Endodermal cell (in vitro differentiated cells): Measurements from ENCODE around the gene SORCS2. TPM values are rescaled to one million over a fixed set of nuclear protein-coding genes. Genes with fewer than 3 reads are reported as not detected.

Source experiments
- DNase-seq: peaks from one replicate; pipeline ENCODE4 v3.0.0-alpha.2; 2017
- H3K27ac ChIP-seq: 2 replicates; pipeline ENCODE4 v1.5.1; 2013; ENCODE audit warnings: mild to moderate bottlenecking, low read depth, low read length, moderate library complexity
- H3K27me3 ChIP-seq: 2 replicates; pipeline ENCODE4 v1.6.1; 2013; ENCODE audit warnings: mild to moderate bottlenecking, low read length, moderate library complexity; ENCODE audit not compliant: insufficient read depth, control insufficient read depth, poor library complexity, severe bottlenecking
- H3K36me3 ChIP-seq: 2 replicates; pipeline ENCODE4 v1.7.0; 2013; ENCODE audit warnings: mild to moderate bottlenecking, low read length, moderate library complexity; ENCODE audit not compliant: control insufficient read depth, insufficient read depth
- H3K4me1 ChIP-seq: one replicate; pipeline ENCODE4 v1.7.0; 2013; ENCODE audit warnings: low read length; ENCODE audit not compliant: control insufficient read depth, insufficient read depth
- H3K4me3 ChIP-seq: 2 replicates; pipeline ENCODE4 v1.5.1; 2013; ENCODE audit warnings: mild to moderate bottlenecking, low read length, moderate library complexity
- H3K9ac ChIP-seq: 2 replicates; pipeline ENCODE4 v1.6.1; 2013; ENCODE audit warnings: mild to moderate bottlenecking, low read length, moderate library complexity; ENCODE audit not compliant: poor library complexity, severe bottlenecking; ENCODE audit errors: extremely low read depth
- H3K9me3 ChIP-seq: 2 replicates; pipeline ENCODE4 v1.6.1; 2013; ENCODE audit warnings: mild to moderate bottlenecking, low read length, moderate library complexity; ENCODE audit not compliant: control insufficient read depth
- H3K27ac Mint-ChIP-seq: 2 replicates; pipeline ENCODE4 v1.8.0; 2020; ENCODE audit warnings: mixed read lengths
- H3K27me3 Mint-ChIP-seq: 2 replicates; pipeline ENCODE4 v1.8.0; 2021; ENCODE audit warnings: mild to moderate bottlenecking, mixed read lengths; ENCODE audit not compliant: insufficient read depth
- H3K36me3 Mint-ChIP-seq: 2 replicates; pipeline ENCODE4 v1.8.0; 2020; ENCODE audit warnings: low read depth, mixed read lengths
- H3K4me1 Mint-ChIP-seq: 2 replicates; pipeline ENCODE4 v1.8.0; 2020; ENCODE audit warnings: mixed read lengths
- H3K4me3 Mint-ChIP-seq: 2 replicates; pipeline ENCODE4 v1.8.0; 2020; ENCODE audit warnings: mild to moderate bottlenecking, moderate library complexity, mixed read lengths
- H3K9me3 Mint-ChIP-seq: 2 replicates; pipeline ENCODE4 v1.8.0; 2020; ENCODE audit warnings: mild to moderate bottlenecking, mixed read lengths
- WGBS, 2 experiments: methylation state at CpG; one replicate each; pipeline versions ENCODE4 v1.1.5 to v1.1.7; 2013; ENCODE audit warnings: missing lambda C conversion rate in 2 of 2, mixed read lengths in 1 of 2; ENCODE audit not compliant: insufficient coverage in 1 of 2, insufficient read length in 1 of 2; 5-methylcytosine and 5-hydroxymethylcytosine counted together
- total RNA-seq, 2 donors: library from RNA; stranded (reverse); fragmentation: NEBNext Ultra II Directional in 1 of 2; extraction: Animal tissue kit (Norgen Biotek cat#: 25700) in 1 of 2; gene quantifications; 2 replicates in 1 of 2; 3 replicates in 1 of 2; pipeline ENCODE4 v1.2.1, GENCODE V29; 2021
- TF ChIP-seq, protein P1 (sequence below): fragments of 200-600 bp; sonication (generic); conservative IDR thresholded peaks from 2 replicates; pipeline ENCODE4 v1.5.0; 2021; ENCODE audit warnings: antibody characterized with exemption, mild to moderate bottlenecking

The SORCS2 gene
- total RNA-seq, 2 donors from 2014 or later = 1.4 to 1.9 TPM

DNA sequence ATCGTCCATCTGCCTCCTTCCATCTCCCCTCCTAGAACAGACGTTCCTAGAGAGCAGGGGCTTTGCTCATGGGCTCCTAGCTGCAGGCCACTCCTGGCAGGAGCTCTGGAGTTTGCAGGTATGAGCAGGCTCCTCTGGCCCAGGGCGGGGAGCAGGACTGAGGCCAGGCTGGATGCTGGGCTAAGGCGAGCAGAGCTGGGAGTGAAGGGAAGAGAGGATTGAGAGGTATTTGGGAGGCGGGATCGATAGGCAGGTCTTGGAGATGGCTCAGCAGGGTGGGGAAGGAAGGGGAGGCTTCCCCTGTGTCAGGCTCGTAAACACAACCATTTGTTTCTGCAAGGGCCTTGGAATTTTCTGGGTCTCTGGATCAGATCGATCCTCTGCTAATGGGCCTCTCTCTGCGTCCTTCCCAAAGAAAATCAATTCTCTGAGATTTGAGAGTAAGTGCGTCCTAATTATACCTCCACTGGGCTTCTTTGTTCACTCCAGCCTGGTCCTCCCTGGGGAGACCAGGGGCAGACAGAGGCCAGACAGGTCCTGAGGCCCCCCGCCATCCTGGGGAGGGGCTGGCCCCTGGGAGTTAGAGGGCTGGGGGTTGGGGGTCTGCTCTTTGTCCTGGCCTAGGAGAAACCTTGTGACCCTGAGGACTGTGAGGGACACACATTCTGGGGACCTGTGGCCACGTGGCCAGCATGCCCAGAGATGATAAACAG, 337.2 kb downstream of the SORCS2 start:
- Mint-ChIP-seq H3K27ac (peak overlapping the region; percentile 80), H3K27me3 (peaks cover 21% of the 10 kb centered on the region), H3K4me1 (peaks cover 41% of the 10 kb centered on the region), H3K4me3 (no peak overlapping the region), H3K36me3 (no peaks in the 10 kb centered on the region), H3K9me3 (peaks cover 4% of the 10 kb centered on the region)
- peak; percentile 88 for DNase-seq
- no peaks in the 10 kb centered on the region for H3K9me3 ChIP-seq
- H3K9ac ChIP-seq = no peak overlapping the region
- H3K4me1 ChIP-seq = peaks cover 6% of the 10 kb centered on the region
- no peak overlapping the region for H3K4me3 ChIP-seq
- H3K36me3 ChIP-seq = no peaks in the 10 kb centered on the region
- TF ChIP-seq, protein P1, sequence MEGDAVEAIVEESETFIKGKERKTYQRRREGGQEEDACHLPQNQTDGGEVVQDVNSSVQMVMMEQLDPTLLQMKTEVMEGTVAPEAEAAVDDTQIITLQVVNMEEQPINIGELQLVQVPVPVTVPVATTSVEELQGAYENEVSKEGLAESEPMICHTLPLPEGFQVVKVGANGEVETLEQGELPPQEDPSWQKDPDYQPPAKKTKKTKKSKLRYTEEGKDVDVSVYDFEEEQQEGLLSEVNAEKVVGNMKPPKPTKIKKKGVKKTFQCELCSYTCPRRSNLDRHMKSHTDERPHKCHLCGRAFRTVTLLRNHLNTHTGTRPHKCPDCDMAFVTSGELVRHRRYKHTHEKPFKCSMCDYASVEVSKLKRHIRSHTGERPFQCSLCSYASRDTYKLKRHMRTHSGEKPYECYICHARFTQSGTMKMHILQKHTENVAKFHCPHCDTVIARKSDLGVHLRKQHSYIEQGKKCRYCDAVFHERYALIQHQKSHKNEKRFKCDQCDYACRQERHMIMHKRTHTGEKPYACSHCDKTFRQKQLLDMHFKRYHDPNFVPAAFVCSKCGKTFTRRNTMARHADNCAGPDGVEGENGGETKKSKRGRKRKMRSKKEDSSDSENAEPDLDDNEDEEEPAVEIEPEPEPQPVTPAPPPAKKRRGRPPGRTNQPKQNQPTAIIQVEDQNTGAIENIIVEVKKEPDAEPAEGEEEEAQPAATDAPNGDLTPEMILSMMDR = no peak
- WGBS, 2 experiments = 51 to 62% methylated on average over 6 to 12 of the region's 12 CpGs
- peaks cover 27% of the 10 kb centered on the region for H3K27me3 ChIP-seq
- peak overlapping the region; percentile 49 for H3K27ac ChIP-seq

DNA sequence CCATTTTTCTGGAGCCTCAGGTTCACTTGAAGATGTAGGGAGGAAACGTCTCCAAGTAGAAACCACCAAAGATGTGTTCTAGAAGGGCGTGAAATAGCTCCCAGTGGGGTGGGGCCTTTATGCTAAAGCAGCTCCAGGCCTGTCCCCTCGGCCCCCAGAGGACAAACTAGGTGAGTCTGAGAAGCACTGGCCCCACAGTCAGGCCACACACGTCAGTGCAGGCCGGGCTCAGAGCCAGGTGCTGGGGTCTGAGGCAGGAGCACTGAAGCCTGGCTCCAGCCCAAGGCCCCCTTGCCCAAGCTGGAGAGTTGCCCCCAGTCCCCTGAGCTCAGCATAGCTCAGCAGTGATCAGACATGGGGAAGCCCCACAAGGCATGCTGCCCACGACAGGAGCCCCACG, 337.7 kb downstream of the SORCS2 start:
- peak; percentile 76 for DNase-seq
- H3K36me3 Mint-ChIP-seq = no peaks in the 10 kb centered on the region
- TF ChIP-seq, protein P1 = no peak
- WGBS, 2 experiments = 73 to 79% methylated on average over 5 to 7 of the region's 7 CpGs
- Histone ChIP-seq H3K27me3 (peaks cover 22% of the 10 kb centered on the region), H3K36me3 (no peaks in the 10 kb centered on the region), H3K4me3 (no peak overlapping the region), H3K9me3 (no peaks in the 10 kb centered on the region), H3K4me1 (peaks cover 6% of the 10 kb centered on the region), H3K9ac (no peak overlapping the region), H3K27ac (peak overlapping the region; percentile 49)
- H3K4me1 Mint-ChIP-seq = peaks cover 41% of the 10 kb centered on the region
- H3K9me3 Mint-ChIP-seq = peaks cover 4% of the 10 kb centered on the region
- H3K27ac Mint-ChIP-seq = peak overlapping the region; percentile 80
- peaks cover 18% of the 10 kb centered on the region for H3K27me3 Mint-ChIP-seq
- H3K4me3 Mint-ChIP-seq = no peak overlapping the region

DNA sequence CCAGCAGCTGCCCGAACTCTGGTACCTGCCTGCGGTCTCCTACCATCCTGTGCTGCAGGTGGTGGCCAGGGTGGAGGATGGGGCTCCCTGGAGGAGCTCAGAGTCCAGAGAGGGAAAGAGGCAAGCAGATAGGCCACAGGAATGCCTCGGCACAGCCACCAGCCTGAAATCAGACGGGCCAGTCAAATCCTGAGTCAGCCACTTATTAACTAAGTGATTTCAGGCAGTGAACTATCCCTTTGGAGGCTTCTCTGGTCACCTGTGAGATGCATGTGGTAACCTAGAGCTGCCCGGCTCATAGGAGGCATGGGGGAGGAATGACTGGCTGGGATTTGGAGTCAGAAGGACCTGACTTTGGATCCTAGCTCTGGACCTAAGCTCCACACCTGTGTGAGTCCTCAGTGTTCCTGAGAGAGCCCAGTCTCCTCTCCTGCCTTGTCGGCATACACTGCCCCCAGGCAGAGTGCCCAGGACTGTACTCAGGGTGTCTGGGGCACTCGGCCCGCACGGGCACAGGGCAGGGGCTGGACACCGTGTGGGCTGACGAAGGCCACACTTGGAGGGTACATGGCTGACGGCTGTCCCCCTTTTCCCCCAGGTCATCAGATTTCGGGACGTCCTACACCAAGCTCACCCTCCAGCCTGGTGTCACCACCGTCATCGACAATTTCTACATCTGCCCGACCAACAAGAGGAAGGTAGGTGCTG, 338.7 kb downstream of the SORCS2 start:
- H3K9me3 ChIP-seq = no peaks in the 10 kb centered on the region
- H3K27ac ChIP-seq = no peak overlapping the region
- WGBS, 2 experiments = 82 to 93% methylated on average over 8 to 17 of the region's 17 CpGs
- Mint-ChIP-seq H3K27me3 (peaks cover 10% of the 10 kb centered on the region), H3K27ac (no peak overlapping the region), H3K4me3 (no peak overlapping the region), H3K9me3 (peaks cover 4% of the 10 kb centered on the region), H3K36me3 (no peaks in the 10 kb centered on the region), H3K4me1 (peaks cover 41% of the 10 kb centered on the region)
- H3K4me1 ChIP-seq = peaks cover 6% of the 10 kb centered on the region
- no peaks in the 10 kb centered on the region for H3K36me3 ChIP-seq
- H3K27me3 ChIP-seq = peaks cover 12% of the 10 kb centered on the region
- no peak for DNase-seq
- TF ChIP-seq, protein P1 = no peak
- H3K4me3 ChIP-seq = no peak overlapping the region
- no peak overlapping the region for H3K9ac ChIP-seq
